ENCODE data around the gene FUT1. TPM values are rescaled to one million over a fixed set of nuclear protein-coding genes. Genes with fewer than 3 reads are reported as not detected.

The FUT1 gene
- total and polyA plus RNA-seq, 9 of the 15 experiments (the other 6 are each of a cell fraction or from before 2014, with no cell fraction given), result 2.3 to 18.5 (median 8.8) TPM

GRCh38 chr19:48745208-48745995 is 7.0 kb downstream of the FUT1 start (continued):
- TF ChIP-seq ZFX (CRISPR knock-in tag; IDR thresholded peaks at IDR 0.05) (peak; percentile 13; the same call in 1 of the 2 replicates), ZNF589 (CRISPR knock-in tag; IDR thresholded peaks at IDR 0.05; ENCODE audit: low read depth) (0 out of 2 replicates have a peak, but pooled peaks have one; percentile 37), RB1 (IDR thresholded peaks at IDR 0.05; ENCODE audit: low read depth) (peak; percentile 46; the same call in 1 of the 2 replicates), HDGF (IDR thresholded peaks at IDR 0.05) (no peak), SIX5 (IDR thresholded peaks at IDR 0.05; ENCODE audit: borderline replicate concordance in 1 of 2, insufficient read depth in 1 of 2, low read depth in 1 of 2, low read length in 2 of 2) (peak; percentile 97 to 99)
- TF ChIP-seq, protein P1, sequence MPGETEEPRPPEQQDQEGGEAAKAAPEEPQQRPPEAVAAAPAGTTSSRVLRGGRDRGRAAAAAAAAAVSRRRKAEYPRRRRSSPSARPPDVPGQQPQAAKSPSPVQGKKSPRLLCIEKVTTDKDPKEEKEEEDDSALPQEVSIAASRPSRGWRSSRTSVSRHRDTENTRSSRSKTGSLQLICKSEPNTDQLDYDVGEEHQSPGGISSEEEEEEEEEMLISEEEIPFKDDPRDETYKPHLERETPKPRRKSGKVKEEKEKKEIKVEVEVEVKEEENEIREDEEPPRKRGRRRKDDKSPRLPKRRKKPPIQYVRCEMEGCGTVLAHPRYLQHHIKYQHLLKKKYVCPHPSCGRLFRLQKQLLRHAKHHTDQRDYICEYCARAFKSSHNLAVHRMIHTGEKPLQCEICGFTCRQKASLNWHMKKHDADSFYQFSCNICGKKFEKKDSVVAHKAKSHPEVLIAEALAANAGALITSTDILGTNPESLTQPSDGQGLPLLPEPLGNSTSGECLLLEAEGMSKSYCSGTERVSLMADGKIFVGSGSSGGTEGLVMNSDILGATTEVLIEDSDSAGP (CRISPR knock-in tag; IDR thresholded peaks at IDR 0.05), result no peak
- TF ChIP-seq, protein P2, sequence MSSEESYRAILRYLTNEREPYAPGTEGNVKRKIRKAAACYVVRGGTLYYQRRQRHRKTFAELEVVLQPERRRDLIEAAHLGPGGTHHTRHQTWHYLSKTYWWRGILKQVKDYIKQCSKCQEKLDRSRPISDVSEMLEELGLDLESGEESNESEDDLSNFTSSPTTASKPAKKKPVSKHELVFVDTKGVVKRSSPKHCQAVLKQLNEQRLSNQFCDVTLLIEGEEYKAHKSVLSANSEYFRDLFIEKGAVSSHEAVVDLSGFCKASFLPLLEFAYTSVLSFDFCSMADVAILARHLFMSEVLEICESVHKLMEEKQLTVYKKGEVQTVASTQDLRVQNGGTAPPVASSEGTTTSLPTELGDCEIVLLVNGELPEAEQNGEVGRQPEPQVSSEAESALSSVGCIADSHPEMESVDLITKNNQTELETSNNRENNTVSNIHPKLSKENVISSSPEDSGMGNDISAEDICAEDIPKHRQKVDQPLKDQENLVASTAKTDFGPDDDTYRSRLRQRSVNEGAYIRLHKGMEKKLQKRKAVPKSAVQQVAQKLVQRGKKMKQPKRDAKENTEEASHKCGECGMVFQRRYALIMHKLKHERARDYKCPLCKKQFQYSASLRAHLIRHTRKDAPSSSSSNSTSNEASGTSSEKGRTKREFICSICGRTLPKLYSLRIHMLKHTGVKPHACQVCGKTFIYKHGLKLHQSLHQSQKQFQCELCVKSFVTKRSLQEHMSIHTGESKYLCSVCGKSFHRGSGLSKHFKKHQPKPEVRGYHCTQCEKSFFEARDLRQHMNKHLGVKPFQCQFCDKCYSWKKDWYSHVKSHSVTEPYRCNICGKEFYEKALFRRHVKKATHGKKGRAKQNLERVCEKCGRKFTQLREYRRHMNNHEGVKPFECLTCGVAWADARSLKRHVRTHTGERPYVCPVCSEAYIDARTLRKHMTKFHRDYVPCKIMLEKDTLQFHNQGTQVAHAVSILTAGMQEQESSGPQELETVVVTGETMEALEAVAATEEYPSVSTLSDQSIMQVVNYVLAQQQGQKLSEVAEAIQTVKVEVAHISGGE (CRISPR knock-in tag; IDR thresholded peaks at IDR 0.05), result peak in 1 of 3 experiments; percentile 61; a peak in 2 of 6 replicates
- TF ChIP-seq, protein P3, sequence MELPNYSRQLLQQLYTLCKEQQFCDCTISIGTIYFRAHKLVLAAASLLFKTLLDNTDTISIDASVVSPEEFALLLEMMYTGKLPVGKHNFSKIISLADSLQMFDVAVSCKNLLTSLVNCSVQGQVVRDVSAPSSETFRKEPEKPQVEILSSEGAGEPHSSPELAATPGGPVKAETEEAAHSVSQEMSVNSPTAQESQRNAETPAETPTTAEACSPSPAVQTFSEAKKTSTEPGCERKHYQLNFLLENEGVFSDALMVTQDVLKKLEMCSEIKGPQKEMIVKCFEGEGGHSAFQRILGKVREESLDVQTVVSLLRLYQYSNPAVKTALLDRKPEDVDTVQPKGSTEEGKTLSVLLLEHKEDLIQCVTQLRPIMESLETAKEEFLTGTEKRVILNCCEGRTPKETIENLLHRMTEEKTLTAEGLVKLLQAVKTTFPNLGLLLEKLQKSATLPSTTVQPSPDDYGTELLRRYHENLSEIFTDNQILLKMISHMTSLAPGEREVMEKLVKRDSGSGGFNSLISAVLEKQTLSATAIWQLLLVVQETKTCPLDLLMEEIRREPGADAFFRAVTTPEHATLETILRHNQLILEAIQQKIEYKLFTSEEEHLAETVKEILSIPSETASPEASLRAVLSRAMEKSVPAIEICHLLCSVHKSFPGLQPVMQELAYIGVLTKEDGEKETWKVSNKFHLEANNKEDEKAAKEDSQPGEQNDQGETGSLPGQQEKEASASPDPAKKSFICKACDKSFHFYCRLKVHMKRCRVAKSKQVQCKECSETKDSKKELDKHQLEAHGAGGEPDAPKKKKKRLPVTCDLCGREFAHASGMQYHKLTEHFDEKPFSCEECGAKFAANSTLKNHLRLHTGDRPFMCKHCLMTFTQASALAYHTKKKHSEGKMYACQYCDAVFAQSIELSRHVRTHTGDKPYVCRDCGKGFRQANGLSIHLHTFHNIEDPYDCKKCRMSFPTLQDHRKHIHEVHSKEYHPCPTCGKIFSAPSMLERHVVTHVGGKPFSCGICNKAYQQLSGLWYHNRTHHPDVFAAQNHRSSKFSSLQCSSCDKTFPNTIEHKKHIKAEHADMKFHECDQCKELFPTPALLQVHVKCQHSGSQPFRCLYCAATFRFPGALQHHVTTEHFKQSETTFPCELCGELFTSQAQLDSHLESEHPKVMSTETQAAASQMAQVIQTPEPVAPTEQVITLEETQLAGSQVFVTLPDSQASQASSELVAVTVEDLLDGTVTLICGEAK (IDR thresholded peaks at IDR 0.05), result no peak
- TF ChIP-seq, protein P3 (CRISPR knock-in tag; IDR thresholded peaks at IDR 0.05), result no peak

All from K562 (cell line).